GM19463 (cell line): ENCODE measurements around the gene NEURL2.
A peak's percentile ranks its signal among the peaks of the same experiment; 100 is the strongest.

Experiments used
- ATAC-seq: cut with Tn5 transposase; IDR thresholded peaks from one replicate; pipeline ENCODE4 v1.9.1; 2021; ENCODE audit warnings: mild to moderate bottlenecking, moderate library complexity; ENCODE audit not compliant: unreplicated experiment

NEURL2 gene

GRCh38 chr20:45920462-45921336 is 29.7 kb upstream of the NEURL2 start:
- no peak for ATAC-seq

- ATAC-seq: no peak
Observed at GRCh38 chr20:45919542-45920399, 28.8 kb upstream of the NEURL2 start.

- no peak for ATAC-seq
Observed at GRCh38 chr20:45918779-45919537, 27.9 kb upstream of the NEURL2 start.

- ATAC-seq: no peak
Observed at GRCh38 chr20:45918182-45918737, 27.3 kb upstream of the NEURL2 start.

GRCh38 chr20:45917790-45918141 is 26.8 kb upstream of the NEURL2 start:
- ATAC-seq: no peak

- ATAC-seq: no peak
Observed at GRCh38 chr20:45913116-45913515, 22.1 kb upstream of the NEURL2 start.

GRCh38 chr20:45912344-45912682 is 21.3 kb upstream of the NEURL2 start:
- ATAC-seq: no peak

GRCh38 chr20:45911486-45912343 is 20.7 kb upstream of the NEURL2 start, which contains the start of gene PLTP:
Gene PLTP (minus strand): TSS chr20:45912155. CDS start chr20:45911452, 703 bp downstream.
- ATAC-seq: no peak

GRCh38 chr20:45910670-45911485 is 19.9 kb upstream of the NEURL2 start:
- peak; percentile 85 for ATAC-seq

- no peak for ATAC-seq
Observed at GRCh38 chr20:45909817-45910669, 19.0 kb upstream of the NEURL2 start.

GRCh38 chr20:45909336-45909808 is 18.4 kb upstream of the NEURL2 start:
- ATAC-seq: no peak

GRCh38 chr20:45908084-45908483 is 17.1 kb upstream of the NEURL2 start:
- ATAC-seq: no peak

GRCh38 chr20:45907219-45907948 is 16.4 kb upstream of the NEURL2 start:
- ATAC-seq: no peak

- ATAC-seq: no peak
Observed at GRCh38 chr20:45905505-45906079, 14.6 kb upstream of the NEURL2 start.

GRCh38 chr20:45904583-45905504 is 13.8 kb upstream of the NEURL2 start:
- ATAC-seq: no peak

- ATAC-seq: no peak
Observed at GRCh38 chr20:45902199-45902701, 11.2 kb upstream of the NEURL2 start.
